Measurements from ENCODE around the gene TESK2. TPM values are rescaled to one million over a fixed set of nuclear protein-coding genes. Genes with fewer than 3 reads are reported as not detected.

Gene TESK2
- total RNA-seq, 1 donor from 2014 or later: 13.5 TPM

GRCh38 chr1:45465277-45465676 is 25.7 kb downstream of the TESK2 start:
- Histone ChIP-seq H3K27me3 (no peaks in the 10 kb centered on the region), H3K36me3 (no peaks in the 10 kb centered on the region), H3K9me3 (no peaks in the 10 kb centered on the region), H3K4me1 (no peaks in the 10 kb centered on the region), H3K4me3 (no peak overlapping the region), H3K27ac (no peak overlapping the region)
- no peak for DNase-seq (ENCODE audit: extremely low spot score in 2 of 2)
- TF ChIP-seq CTCF (IDR thresholded peaks at IDR 0.05) (no peak), POLR2AphosphoS5 (IDR thresholded peaks at IDR 0.05; ENCODE audit: insufficient read depth in 1 of 2, low read depth in 1 of 2) (no peak)
- intact Hi-C loops (cut with DNase I): no loop called here

- intact Hi-C loops (cut with DNase I): no loop called here
- no peaks in the 10 kb centered on the region for H3K36me3 ChIP-seq
- H3K9me3 ChIP-seq: no peaks in the 10 kb centered on the region
- TF ChIP-seq POLR2A (IDR thresholded peaks at IDR 0.05): no peak
- no peak for TF ChIP-seq POLR2AphosphoS5 (IDR thresholded peaks at IDR 0.05; ENCODE audit: insufficient read depth in 1 of 2, low read depth in 1 of 2)
- no peak for TF ChIP-seq CTCF (IDR thresholded peaks at IDR 0.05)
- no peaks in the 10 kb centered on the region for H3K4me1 ChIP-seq
- H3K4me3 ChIP-seq: no peak overlapping the region
- H3K27ac ChIP-seq: no peak overlapping the region
- H3K27me3 ChIP-seq: no peaks in the 10 kb centered on the region
- no peak for DNase-seq (ENCODE audit: extremely low spot score in 2 of 2)
These were observed 32.1 kb downstream of the TESK2 start for GRCh38 chr1:45458894-45459293.

GRCh38 chr1:45456531-45456930 is 34.4 kb downstream of the TESK2 start:
- Histone ChIP-seq H3K9me3 (no peaks in the 10 kb centered on the region), H3K4me1 (no peaks in the 10 kb centered on the region), H3K27me3 (no peaks in the 10 kb centered on the region), H3K27ac (no peak overlapping the region), H3K4me3 (no peak overlapping the region), H3K36me3 (no peaks in the 10 kb centered on the region)
- intact Hi-C loops (cut with DNase I): no loop called here
- TF ChIP-seq CTCF (IDR thresholded peaks at IDR 0.05): no peak
- no peak for TF ChIP-seq POLR2A (IDR thresholded peaks at IDR 0.05)
- no peak for TF ChIP-seq POLR2AphosphoS5 (IDR thresholded peaks at IDR 0.05; ENCODE audit: insufficient read depth in 1 of 2, low read depth in 1 of 2)
- DNase-seq (ENCODE audit: extremely low spot score in 2 of 2): no peak

GRCh38 chr1:45455162-45455561 is 35.8 kb downstream of the TESK2 start:
- DNase-seq (ENCODE audit: extremely low spot score in 2 of 2): no peak
- H3K36me3 ChIP-seq: no peaks in the 10 kb centered on the region
- no peaks in the 10 kb centered on the region for H3K27me3 ChIP-seq
- H3K4me3 ChIP-seq: no peak overlapping the region
- TF ChIP-seq POLR2AphosphoS5 (IDR thresholded peaks at IDR 0.05; ENCODE audit: insufficient read depth in 1 of 2, low read depth in 1 of 2) (no peak), CTCF (IDR thresholded peaks at IDR 0.05) (no peak), POLR2A (IDR thresholded peaks at IDR 0.05) (no peak)
- no peaks in the 10 kb centered on the region for H3K4me1 ChIP-seq
- intact Hi-C loops (cut with DNase I): no loop called here
- H3K9me3 ChIP-seq: no peaks in the 10 kb centered on the region
- no peak overlapping the region for H3K27ac ChIP-seq

GRCh38 chr1:45454464-45454863 is 36.5 kb downstream of the TESK2 start:
- intact Hi-C loops (cut with DNase I): no loop called here
- Histone ChIP-seq H3K27ac (no peak overlapping the region), H3K4me1 (no peaks in the 10 kb centered on the region), H3K4me3 (no peak overlapping the region), H3K27me3 (no peaks in the 10 kb centered on the region), H3K36me3 (no peaks in the 10 kb centered on the region), H3K9me3 (no peaks in the 10 kb centered on the region)
- no peak for DNase-seq (ENCODE audit: extremely low spot score in 2 of 2)
- TF ChIP-seq POLR2AphosphoS5 (IDR thresholded peaks at IDR 0.05; ENCODE audit: insufficient read depth in 1 of 2, low read depth in 1 of 2) (no peak), CTCF (IDR thresholded peaks at IDR 0.05) (no peak), POLR2A (IDR thresholded peaks at IDR 0.05) (no peak)
